HEK293 (cell line): ENCODE measurements around the gene IL10RA.

Source experiments
- BCL11B ChIP-seq: fragments of 450-650 bp; formaldehyde crosslinking; IDR thresholded peaks from 2 replicates; pipeline ENCODE4 v1.5.1; 2016; ENCODE audit warnings: low read depth, missing biosample characterization, missing genetic modification characterization
- ELK4 ChIP-seq: IDR thresholded peaks from 2 replicates; pipeline ENCODE4 v1.6.1; 2011; ENCODE audit warnings: mild to moderate bottlenecking, low read depth, low read length, borderline replicate concordance
- GFI1B ChIP-seq: fragments of 450-650 bp; formaldehyde crosslinking; IDR thresholded peaks from 2 replicates; pipeline ENCODE4 v1.5.1; 2016; ENCODE audit warnings: missing biosample characterization, missing genetic modification characterization
- HOXC10 ChIP-seq: sonication (generic); formaldehyde crosslinking; IDR thresholded peaks from 2 replicates; pipeline ENCODE4 v1.8.1; 2023; ENCODE audit warnings: mild to moderate bottlenecking, missing genetic modification reagents
- INSM2 ChIP-seq: fragments of 450-650 bp; formaldehyde crosslinking; IDR thresholded peaks from 2 replicates; pipeline ENCODE4 v1.5.1; 2016; ENCODE audit warnings: missing biosample characterization, missing genetic modification characterization
- KLF9 ChIP-seq: fragments of 450-650 bp; formaldehyde crosslinking; IDR thresholded peaks from 2 replicates; pipeline ENCODE4 v1.5.1; 2016; ENCODE audit warnings: missing biosample characterization, missing genetic modification characterization, low read depth
- MEIS1 ChIP-seq: sonication (generic); formaldehyde crosslinking; IDR thresholded peaks from 2 replicates; pipeline ENCODE4 v1.8.1; 2022; ENCODE audit warnings: missing genetic modification reagents, mild to moderate bottlenecking, borderline replicate concordance
- ZBTB7A ChIP-seq: fragments of 450-650 bp; formaldehyde crosslinking; IDR thresholded peaks from 2 replicates; pipeline ENCODE4 v1.5.1; 2016; ENCODE audit warnings: low read depth, missing biosample characterization, missing genetic modification characterization
- ZFHX2 ChIP-seq: fragments of 450-650 bp; formaldehyde crosslinking; conservative IDR thresholded peaks from 2 replicates; pipeline ENCODE4 v1.5.1; 2016; ENCODE audit warnings: missing biosample characterization, missing genetic modification characterization
- ZNF112 ChIP-seq: fragments of 450-650 bp; formaldehyde crosslinking; IDR thresholded peaks from 2 replicates; pipeline ENCODE4 v1.5.0; 2017; ENCODE audit warnings: missing biosample characterization, missing genetic modification characterization
- ZNF132 ChIP-seq: fragments of 450-650 bp; formaldehyde crosslinking; IDR thresholded peaks from 2 replicates; pipeline ENCODE4 v1.5.1; 2017; ENCODE audit warnings: missing biosample characterization, missing genetic modification characterization, borderline replicate concordance
- ZNF16 ChIP-seq: fragments of 450-650 bp; formaldehyde crosslinking; IDR thresholded peaks from 2 replicates; pipeline ENCODE4 v1.5.1; 2016; ENCODE audit warnings: low read depth, missing biosample characterization, missing genetic modification characterization
- ZNF221 ChIP-seq: fragments of 450-650 bp; formaldehyde crosslinking; IDR thresholded peaks from 2 replicates; pipeline ENCODE4 v1.5.1; 2017; ENCODE audit warnings: missing biosample characterization, missing genetic modification characterization, borderline replicate concordance
- ZNF26 ChIP-seq: fragments of 450-650 bp; formaldehyde crosslinking; IDR thresholded peaks from 2 replicates; pipeline ENCODE4 v1.5.1; 2016; ENCODE audit warnings: missing biosample characterization, missing genetic modification characterization
- ZNF280D ChIP-seq: fragments of 450-650 bp; formaldehyde crosslinking; IDR thresholded peaks from 2 replicates; pipeline ENCODE4 v1.5.1; 2016; ENCODE audit warnings: missing biosample characterization, missing genetic modification characterization
- ZNF341 ChIP-seq: fragments of 450-650 bp; formaldehyde crosslinking; IDR thresholded peaks from 2 replicates; pipeline ENCODE4; 2016; ENCODE audit warnings: low read depth, missing biosample characterization, missing genetic modification characterization
- ZNF48 ChIP-seq: fragments of 450-650 bp; formaldehyde crosslinking; IDR thresholded peaks from 2 replicates; pipeline ENCODE4 v1.5.1; 2016; ENCODE audit warnings: missing biosample characterization, missing genetic modification characterization
- ZNF510 ChIP-seq: fragments of 450-650 bp; formaldehyde crosslinking; IDR thresholded peaks from 2 replicates; pipeline ENCODE4 v1.5.1; 2018; ENCODE audit warnings: mild to moderate bottlenecking, missing genetic modification characterization, missing biosample characterization; ENCODE audit not compliant: insufficient replicate concordance
- ZNF514 ChIP-seq: fragments of 450-650 bp; formaldehyde crosslinking; IDR thresholded peaks from 2 replicates; pipeline ENCODE4 v1.5.1; 2016; ENCODE audit warnings: missing biosample characterization, missing genetic modification characterization
- ZNF530 ChIP-seq: fragments of 450-650 bp; formaldehyde crosslinking; IDR thresholded peaks from 2 replicates; pipeline ENCODE4 v1.5.1; 2016; ENCODE audit warnings: low read depth, missing biosample characterization, missing genetic modification characterization
- ZNF571 ChIP-seq: fragments of 450-650 bp; formaldehyde crosslinking; IDR thresholded peaks from 2 replicates; pipeline ENCODE4 v1.5.0; 2017; ENCODE audit warnings: missing biosample characterization, missing genetic modification characterization
- ZNF621 ChIP-seq: fragments of 450-650 bp; formaldehyde crosslinking; IDR thresholded peaks from 2 replicates; pipeline ENCODE4 v1.5.1; 2017; ENCODE audit warnings: missing biosample characterization, missing genetic modification characterization
- ZNF624 ChIP-seq: fragments of 450-650 bp; formaldehyde crosslinking; IDR thresholded peaks from 2 replicates; pipeline ENCODE4 v1.5.1; 2017; ENCODE audit warnings: missing biosample characterization, missing genetic modification characterization
- ZNF645 ChIP-seq: fragments of 450-650 bp; formaldehyde crosslinking; IDR thresholded peaks from 2 replicates; pipeline ENCODE4; 2016; ENCODE audit warnings: missing biosample characterization, missing genetic modification characterization
- ZNF664 ChIP-seq: fragments of 450-650 bp; formaldehyde crosslinking; IDR thresholded peaks from 2 replicates; pipeline ENCODE4 v1.5.1; 2016; ENCODE audit warnings: missing biosample characterization, missing genetic modification characterization
- ZNF677 ChIP-seq: fragments of 450-650 bp; IDR thresholded peaks from 2 replicates; pipeline ENCODE4 v1.5.0; 2018; ENCODE audit warnings: missing biosample characterization, mild to moderate bottlenecking, missing genetic modification characterization, moderate library complexity
- ZNF707 ChIP-seq: fragments of 450-650 bp; formaldehyde crosslinking; IDR thresholded peaks from 2 replicates; pipeline ENCODE4 v1.5.1; 2016; ENCODE audit warnings: missing biosample characterization, missing genetic modification characterization
- ZNF768 ChIP-seq: fragments of 450-650 bp; formaldehyde crosslinking; IDR thresholded peaks from 2 replicates; pipeline ENCODE4 v1.5.1; 2018; ENCODE audit warnings: missing biosample characterization, mild to moderate bottlenecking, missing genetic modification characterization
- ZNF776 ChIP-seq: fragments of 450-650 bp; formaldehyde crosslinking; IDR thresholded peaks from 2 replicates; pipeline ENCODE4 v1.5.0; 2017; ENCODE audit warnings: missing biosample characterization, missing genetic modification characterization, borderline replicate concordance
- ZNF792 ChIP-seq: fragments of 450-650 bp; formaldehyde crosslinking; IDR thresholded peaks from 2 replicates; pipeline ENCODE4 v1.5.1; 2016; ENCODE audit warnings: missing biosample characterization, missing genetic modification characterization
- ZNF843 ChIP-seq: fragments of 450-650 bp; formaldehyde crosslinking; IDR thresholded peaks from 2 replicates; pipeline ENCODE4 v1.5.1; 2016; ENCODE audit warnings: missing biosample characterization, missing genetic modification characterization

The IL10RA gene

GRCh38 chr11:117946842-117947526 lies 39.2 kb upstream of the IL10RA start (continued):
- TF ChIP-seq ZNF280D (no peak), ZNF677 (peak; percentile 94), ZNF341 (tag by site-specific recombination) (no peak; the same call in 1 of the 2 replicates), BCL11B (tag by site-specific recombination) (no peak), ZBTB7A (no peak), MEIS1 (CRISPR knock-in tag) (no peak), ZNF510 (tag by site-specific recombination) (no peak), ZNF530 (tag by site-specific recombination) (no peak), ZNF112 (tag by site-specific recombination) (no peak), ZNF624 (tag by site-specific recombination) (no peak), ZNF843 (tag by site-specific recombination) (no peak), ZNF514 (tag by site-specific recombination) (no peak), GFI1B (tag by site-specific recombination) (no peak), ZNF16 (tag by site-specific recombination) (no peak), ELK4 (no peak), ZNF707 (no peak), ZNF221 (tag by site-specific recombination) (no peak), HOXC10 (CRISPR knock-in tag) (no peak), ZNF664 (tag by site-specific recombination) (no peak), ZNF776 (tag by site-specific recombination) (no peak), ZNF571 (no peak), ZNF645 (tag by site-specific recombination) (no peak), ZNF26 (tag by site-specific recombination) (no peak), INSM2 (tag by site-specific recombination) (no peak), ZNF792 (no peak), ZNF48 (no peak), ZNF621 (tag by site-specific recombination) (no peak), ZNF768 (tag by site-specific recombination) (no peak), ZFHX2 (tag by site-specific recombination) (peak; percentile 56), KLF9 (0 out of 2 replicates have a peak, but pooled peaks have one; percentile 14), ZNF132 (no peak)
